Measurements from ENCODE around the gene POLR3B. TPM values are rescaled to one million over a fixed set of nuclear protein-coding genes. Genes with fewer than 3 reads are reported as not detected.

Gene POLR3B
- total and polyA plus RNA-seq, 9 of the 15 experiments (the other 6 are each of a cell fraction or from before 2014, with no cell fraction given): 7.6 to 17.9 (median 14.4) TPM

GRCh38 chr12:106357549-106358395, at the start of gene POLR3B (continued):
- TF ChIP-seq ESRRA (IDR thresholded peaks at IDR 0.05; ENCODE audit: borderline replicate concordance, low read depth): peak; percentile 94
- no peak for TF ChIP-seq LEF1 (IDR thresholded peaks at IDR 0.05)
- TF ChIP-seq ATF4 (CRISPR knock-in tag; IDR thresholded peaks at IDR 0.05): peak; percentile 39; the same call in 1 of the 2 replicates
- TF ChIP-seq FOXJ2 (tag; IDR thresholded peaks at IDR 0.05): no peak
- TF ChIP-seq ETV5 (CRISPR knock-in tag; IDR thresholded peaks at IDR 0.05; ENCODE audit: low read depth): peak; percentile 81; the same call in 1 of the 2 replicates
- peak; percentile 97 for TF ChIP-seq MEIS2 (IDR thresholded peaks at IDR 0.05; ENCODE audit: partially characterized antibody)
- no peak for TF ChIP-seq MIER1 (IDR thresholded peaks at IDR 0.05; ENCODE audit: low read depth)
- peak; percentile 83 for TF ChIP-seq JUND (IDR thresholded peaks at IDR 0.05; ENCODE audit: borderline replicate concordance, low read depth, low read length)
- no peak; the same call in 2 of the 3 replicates for TF ChIP-seq JUND (tag; IDR thresholded peaks at IDR 0.05; ENCODE audit: borderline replicate concordance, low read depth, low read length)
- TF ChIP-seq ZNF512 (tag; IDR thresholded peaks at IDR 0.05): no peak
- peak; percentile 93 for TF ChIP-seq EP400 (IDR thresholded peaks at IDR 0.05)
- TF ChIP-seq ZNF277 (CRISPR knock-in tag; IDR thresholded peaks at IDR 0.05; ENCODE audit: borderline replicate concordance): no peak
- TF ChIP-seq RBM22 (IDR thresholded peaks at IDR 0.05; ENCODE audit: low read depth, low read length, poor library complexity, severe bottlenecking): no peak
- peak in 1 of 2 experiments; percentile 91; a peak in 2 of 4 replicates for TF ChIP-seq HDAC1 (IDR thresholded peaks at IDR 0.05)
- TF ChIP-seq MAFF (IDR thresholded peaks at IDR 0.05; ENCODE audit: low read length): no peak
- no peak for TF ChIP-seq ZNF740 (CRISPR knock-in tag; IDR thresholded peaks at IDR 0.05)
- TF ChIP-seq ZNF740 (tag; IDR thresholded peaks at IDR 0.05): no peak
- TF ChIP-seq ARID4B (CRISPR knock-in tag; IDR thresholded peaks at IDR 0.05): peak; percentile 88

Data from K562 (cell line).